Liver (tissue), 9 donors: Measurements from ENCODE around the gene DPH5. TPM values are rescaled to one million over a fixed set of nuclear protein-coding genes. Genes with fewer than 3 reads are reported as not detected.

ENCODE experiments used
- DNase-seq: peaks from one replicate; pipeline ENCODE4 v3.0.0-alpha.2; 2017; ENCODE audit warnings: low spot score
- H3K27ac ChIP-seq, 2 donors: one replicate each; pipeline ENCODE4 v1.7.0; 2013; ENCODE audit warnings: inconsistent platforms in 2 of 2, low read length in 2 of 2, control low read depth in 1 of 2, low read depth in 1 of 2, mild to moderate bottlenecking in 1 of 2
- H3K27me3 ChIP-seq, 4 donors: one replicate each; pipeline versions ENCODE4 v1.6.1 to v1.7.0; 2013; ENCODE audit warnings: low read length in 3 of 4, inconsistent platforms in 1 of 4, mild to moderate bottlenecking in 1 of 4, moderate library complexity in 1 of 4; ENCODE audit not compliant: control insufficient read depth in 4 of 4, insufficient read depth in 4 of 4
- H3K36me3 ChIP-seq, 4 donors: one replicate each; pipeline versions ENCODE4 v1.6.1 to v1.7.0; 2013; ENCODE audit warnings: low read length in 3 of 4, mild to moderate bottlenecking in 3 of 4, low read depth in 1 of 4, moderate library complexity in 1 of 4; ENCODE audit not compliant: control insufficient read depth in 4 of 4, insufficient read depth in 3 of 4
- H3K4me1 ChIP-seq, 4 donors: one replicate each; pipeline versions ENCODE4 v1.6.1 to v1.7.0; 2013; ENCODE audit warnings: low read length in 3 of 4, mild to moderate bottlenecking in 3 of 4, moderate library complexity in 1 of 4; ENCODE audit not compliant: control insufficient read depth in 4 of 4, insufficient read depth in 4 of 4
- H3K4me3 ChIP-seq, 3 donors: one replicate each; pipeline versions ENCODE4 v1.6.1 to v1.7.0; 2013; ENCODE audit warnings: low read length in 3 of 3, control low read depth in 1 of 3, low read depth in 1 of 3, mild to moderate bottlenecking in 1 of 3
- H3K9ac ChIP-seq, 2 donors: one replicate each; pipeline ENCODE4 v1.7.0; 2013; ENCODE audit warnings: low read length in 2 of 2, mild to moderate bottlenecking in 2 of 2, moderate library complexity in 2 of 2, control low read depth in 1 of 2, low read depth in 1 of 2
- H3K9me3 ChIP-seq, 4 donors: one replicate each; pipeline versions ENCODE4 v1.6.1 to v1.7.0; 2013; ENCODE audit warnings: low read length in 3 of 4; ENCODE audit not compliant: control insufficient read depth in 4 of 4
- ATF3 ChIP-seq: IDR thresholded peaks from 2 replicates; pipeline ENCODE4 v1.6.1; 2016; ENCODE audit warnings: antibody characterized with exemption
- CTCF ChIP-seq: fragments of 150-350 bp; IDR thresholded peaks from 2 replicates; pipeline ENCODE4 v1.5.1; 2017; ENCODE audit warnings: improper control_type of control experiment, low read depth, low read length; ENCODE audit not compliant: missing input control
- EGR1 ChIP-seq, 2 donors: IDR thresholded peaks; 2 replicates each; pipeline ENCODE4 v1.6.1; 2016 to 2018; ENCODE audit warnings: antibody characterized with exemption in 2 of 2, low read depth in 2 of 2
- FOXA1 ChIP-seq: IDR thresholded peaks from 2 replicates; pipeline ENCODE4 v1.6.1; 2016; ENCODE audit warnings: antibody characterized with exemption
- FOXA2 ChIP-seq: IDR thresholded peaks from 2 replicates; pipeline ENCODE4 v1.6.1; 2016; ENCODE audit warnings: antibody characterized with exemption
- GABPA ChIP-seq, 2 donors: IDR thresholded peaks in 1 of 2; conservative IDR thresholded peaks in 1 of 2; 2 replicates each; pipeline ENCODE4 v1.6.1; 2016; ENCODE audit warnings: antibody characterized with exemption in 2 of 2, mild to moderate bottlenecking in 1 of 2, moderate library complexity in 1 of 2
- HNF4A ChIP-seq, 2 donors: conservative IDR thresholded peaks; 2 replicates each; pipeline ENCODE4 v1.6.1; 2016; ENCODE audit warnings: antibody characterized with exemption in 2 of 2, mild to moderate bottlenecking in 2 of 2
- HNF4G ChIP-seq: IDR thresholded peaks from 2 replicates; pipeline ENCODE4 v1.6.1; 2016; ENCODE audit warnings: antibody characterized with exemption
- JUND ChIP-seq, 2 donors: IDR thresholded peaks; 2 replicates each; pipeline ENCODE4 v1.6.1; 2016; ENCODE audit warnings: antibody characterized with exemption in 2 of 2
- NR2F2 ChIP-seq: IDR thresholded peaks from 2 replicates; pipeline ENCODE4 v1.6.1; 2016; ENCODE audit warnings: antibody characterized with exemption
- RAD21 ChIP-seq, 2 donors: IDR thresholded peaks; 2 replicates each; pipeline ENCODE4 v1.6.1; 2016; ENCODE audit warnings: antibody characterized with exemption in 2 of 2, mild to moderate bottlenecking in 2 of 2
- REST ChIP-seq: IDR thresholded peaks from 2 replicates; pipeline ENCODE4 v1.6.1; 2016; ENCODE audit warnings: antibody characterized with exemption, mild to moderate bottlenecking
- RXRA ChIP-seq, 2 donors: IDR thresholded peaks; 2 replicates each; pipeline ENCODE4 v1.6.1; 2017 to 2018; ENCODE audit warnings: antibody characterized with exemption in 2 of 2, mild to moderate bottlenecking in 1 of 2
- SP1 ChIP-seq: IDR thresholded peaks from 2 replicates; pipeline ENCODE4 v1.6.1; 2018; ENCODE audit warnings: antibody characterized with exemption, mild to moderate bottlenecking
- TAF1 ChIP-seq: conservative IDR thresholded peaks from 2 replicates; pipeline ENCODE4 v1.6.1; 2016; ENCODE audit warnings: antibody characterized with exemption, mild to moderate bottlenecking
- YY1 ChIP-seq: IDR thresholded peaks from 2 replicates; pipeline ENCODE4 v1.6.1; 2016; ENCODE audit warnings: antibody characterized with exemption, mild to moderate bottlenecking
- ZBTB33 ChIP-seq: IDR thresholded peaks from 2 replicates; pipeline ENCODE4 v1.6.1; 2016; ENCODE audit warnings: antibody characterized with exemption
- WGBS: extraction: QIAGEN DNeasy Blood & Tissue Kit; methylation state at CpG from one replicate; pipeline ENCODE4 v1.1.7; 2013; 5-methylcytosine and 5-hydroxymethylcytosine counted together
- polyA plus RNA-seq, 2 donors: library from polyadenylated mRNA; stranded (reverse) in 1 of 2; unstranded in 1 of 2; fragments of 200-250 nt in 1 of 2; fragments of >200 nt in 1 of 2; fragmentation: Nextera tagmentation in 1 of 2; extraction: Ambion mirVana in 1 of 2; gene quantifications; one replicate each; pipeline versions ENCODE4 v1.2.1 to v1.2.3, GENCODE V29; 2013 to 2015
- total RNA-seq, 2 donors: library from RNA; depleted of rRNA; stranded (reverse); fragments of >200 nt; gene quantifications; one replicate each; pipeline ENCODE4 v1.2.3, GENCODE V29; 2014
- donor health status: healthy.
- donor health status: healthy.
- donor health status: healthy.
- donor health status: healthy.
- donor health status: healthy.

DPH5 gene
- total and polyA plus RNA-seq, 4 donors: 12.9 to 16.3 (median 14.8) TPM

- no peak for DNase-seq
- Histone ChIP-seq H3K27ac (no peak overlapping the region), H3K4me3 (no peak overlapping the region), H3K36me3 (peaks cover 3 to 17% (median 13%) of the 10 kb centered on the region in 4 donors), H3K9me3 (no peaks in the 10 kb centered on the region), H3K9ac (no peak overlapping the region), H3K27me3 (no peaks in the 10 kb centered on the region), H3K4me1 (no peaks in the 10 kb centered on the region)
- TF ChIP-seq RAD21 (IDR thresholded peaks at IDR 0.05): no peak
- TF ChIP-seq RXRA (IDR thresholded peaks at IDR 0.05): no peak
- 85% methylated on average over 1 of the region's 1 CpG for WGBS
These were observed 57.0 kb downstream of the DPH5 start for GRCh38 chr1:100968621-100969020.

- Histone ChIP-seq H3K27me3 (no peaks in the 10 kb centered on the region), H3K36me3 (no peaks in the 10 kb centered on the region), H3K9me3 (no peaks in the 10 kb centered on the region), H3K27ac (no peak overlapping the region), H3K9ac (no peak overlapping the region), H3K4me3 (no peak overlapping the region), H3K4me1 (no peaks in the 10 kb centered on the region)
- 76% methylated on average over 1 of the region's 1 CpG for WGBS
- no peak for TF ChIP-seq TAF1
- TF ChIP-seq JUND (IDR thresholded peaks at IDR 0.05): no peak
- no peak for DNase-seq
These were observed 65.5 kb downstream of the DPH5 start for GRCh38 chr1:100960098-100960497.

GRCh38 chr1:100959502-100960060, 66.0 kb downstream of the DPH5 start:
- H3K9ac ChIP-seq: no peak overlapping the region
- no peak for DNase-seq
- no peak for TF ChIP-seq CTCF
- TF ChIP-seq SP1: no peak
- no peak for TF ChIP-seq JUND (IDR thresholded peaks at IDR 0.05)
- no peak for TF ChIP-seq HNF4G
- no peak for TF ChIP-seq RAD21 (IDR thresholded peaks at IDR 0.05)
- no peak for TF ChIP-seq RXRA (IDR thresholded peaks at IDR 0.05)
- TF ChIP-seq TAF1: no peak
- H3K36me3 ChIP-seq: no peaks in the 10 kb centered on the region
- H3K4me1 ChIP-seq: no peaks in the 10 kb centered on the region
- no peak overlapping the region for H3K27ac ChIP-seq
- H3K27me3 ChIP-seq: no peaks in the 10 kb centered on the region
- no peak overlapping the region for H3K4me3 ChIP-seq
- H3K9me3 ChIP-seq: no peaks in the 10 kb centered on the region
- WGBS: 95% methylated on average over 5 of the region's 5 CpGs

GRCh38 chr1:100955322-100955721, 70.3 kb downstream of the DPH5 start:
- 75% methylated on average over 1 of the region's 1 CpG for WGBS
- no peak overlapping the region for H3K27ac ChIP-seq
- no peak for TF ChIP-seq REST
- TF ChIP-seq HNF4G: no peak
- TF ChIP-seq RAD21 (IDR thresholded peaks at IDR 0.05): no peak
- no peak for TF ChIP-seq HNF4A (conservative IDR thresholded peaks at IDR 0.05)
- TF ChIP-seq YY1: no peak
- TF ChIP-seq NR2F2: no peak
- TF ChIP-seq ZBTB33: no peak
- TF ChIP-seq EGR1 (IDR thresholded peaks at IDR 0.05; ENCODE audit: low read depth in 2 of 2): no peak
- no peak for TF ChIP-seq FOXA1
- no peak for TF ChIP-seq FOXA2
- TF ChIP-seq ATF3: no peak
- no peak for TF ChIP-seq JUND (IDR thresholded peaks at IDR 0.05)
- no peak for TF ChIP-seq TAF1
- TF ChIP-seq GABPA (IDR thresholded peaks at IDR 0.05 in 1 of 2, conservative IDR thresholded peaks at IDR 0.05 in 1 of 2): no peak
- H3K4me1 ChIP-seq: no peaks in the 10 kb centered on the region
- peaks cover 0 to 7% (median 2%) of the 10 kb centered on the region in 4 donors for H3K36me3 ChIP-seq
- no peak overlapping the region for H3K4me3 ChIP-seq
- no peak overlapping the region for H3K9ac ChIP-seq
- DNase-seq: no peak
- no peaks in the 10 kb centered on the region for H3K9me3 ChIP-seq
- H3K27me3 ChIP-seq: no peaks in the 10 kb centered on the region
